Measurements from ENCODE around the gene MRPS23.

MRPS23 gene

GRCh38 chr17:57838857-57839570 lies 10.8 kb downstream of the MRPS23 start:
- DNase-seq (ENCODE audit: low read depth in 2 of 2), result no peak

- no peak for DNase-seq (ENCODE audit: low read depth in 2 of 2)
These were observed 11.4 kb downstream of the MRPS23 start for GRCh38 chr17:57838453-57838852.

GRCh38 chr17:57835333-57835900 lies 14.4 kb downstream of the MRPS23 start:
- no peak for DNase-seq (ENCODE audit: low read depth in 2 of 2)

GRCh38 chr17:57834146-57834741 lies 15.6 kb downstream of the MRPS23 start:
- DNase-seq (ENCODE audit: low read depth in 2 of 2), result no peak

GRCh38 chr17:57833179-57833939 lies 16.5 kb downstream of the MRPS23 start:
- DNase-seq (ENCODE audit: low read depth in 2 of 2), result peak; percentile 46 to 47

- no peak for DNase-seq (ENCODE audit: low read depth in 2 of 2)
These were observed 17.3 kb downstream of the MRPS23 start for GRCh38 chr17:57832314-57833178.

GRCh38 chr17:57830880-57831279 lies 19.0 kb downstream of the MRPS23 start:
- no peak for DNase-seq (ENCODE audit: low read depth in 2 of 2)

GRCh38 chr17:57823469-57824401 lies 26.1 kb downstream of the MRPS23 start:
- DNase-seq (ENCODE audit: low read depth in 2 of 2), result no peak

GRCh38 chr17:57819867-57820266 lies 30.0 kb downstream of the MRPS23 start:
- DNase-seq (ENCODE audit: low read depth in 2 of 2), result no peak

GRCh38 chr17:57819285-57819684 lies 30.6 kb downstream of the MRPS23 start:
- no peak for DNase-seq (ENCODE audit: low read depth in 2 of 2)

- DNase-seq (ENCODE audit: low read depth in 2 of 2), result no peak
These were observed 31.8 kb downstream of the MRPS23 start for GRCh38 chr17:57818066-57818465.

- DNase-seq (ENCODE audit: low read depth in 2 of 2), result no peak
These were observed 32.5 kb downstream of the MRPS23 start for GRCh38 chr17:57817299-57817698.

GRCh38 chr17:57814421-57814820 lies 35.4 kb downstream of the MRPS23 start:
- no peak for DNase-seq (ENCODE audit: low read depth in 2 of 2)

GRCh38 chr17:57811638-57812280 lies 38.1 kb downstream of the MRPS23 start:
- no peak for DNase-seq (ENCODE audit: low read depth in 2 of 2)

- DNase-seq (ENCODE audit: low read depth in 2 of 2), result no peak
These were observed 38.9 kb downstream of the MRPS23 start for GRCh38 chr17:57810721-57811637.

GRCh38 chr17:57809879-57810278 lies 40.0 kb downstream of the MRPS23 start:
- DNase-seq (ENCODE audit: low read depth in 2 of 2), result no peak

GRCh38 chr17:57808882-57809281 lies 41.0 kb downstream of the MRPS23 start:
- DNase-seq (ENCODE audit: low read depth in 2 of 2), result no peak

GRCh38 chr17:57806167-57806830 lies 43.5 kb downstream of the MRPS23 start:
- no peak for DNase-seq (ENCODE audit: low read depth in 2 of 2)
